Measurements from ENCODE around the gene IQCE.

Gene IQCE

GRCh38 chr7:2597273-2597640, 38.5 kb downstream of the IQCE start:
- H3K4me3 ChIP-seq (ENCODE audit: low read depth in 1 of 2, low read length in 1 of 2), result no peak overlapping the region
- no peaks in the 10 kb centered on the region for H3K27me3 ChIP-seq
- H3K36me3 ChIP-seq, result peaks cover 81% of the 10 kb centered on the region
- H3K9me3 ChIP-seq, result no peaks in the 10 kb centered on the region
- no peak overlapping the region for H3K27ac ChIP-seq
- no peaks in the 10 kb centered on the region for H3K4me1 ChIP-seq (ENCODE audit: control insufficient read depth in 1 of 2, insufficient read depth in 1 of 2, low read depth in 1 of 2, low read length in 1 of 2)
- no peak for TF ChIP-seq CTCF (IDR thresholded peaks at IDR 0.05)

GRCh38 chr7:2598154-2598823, 39.5 kb downstream of the IQCE start:
- Histone ChIP-seq H3K27ac (no peak overlapping the region), H3K27me3 (no peaks in the 10 kb centered on the region), H3K9me3 (no peaks in the 10 kb centered on the region), H3K4me3 (ENCODE audit: low read depth in 1 of 2, low read length in 1 of 2) (no peak overlapping the region), H3K36me3 (peaks cover 70% of the 10 kb centered on the region), H3K4me1 (ENCODE audit: control insufficient read depth in 1 of 2, insufficient read depth in 1 of 2, low read depth in 1 of 2, low read length in 1 of 2) (no peaks in the 10 kb centered on the region)
- no peak for TF ChIP-seq CTCF (IDR thresholded peaks at IDR 0.05)

GRCh38 chr7:2601065-2601464, 42.3 kb downstream of the IQCE start:
- no peaks in the 10 kb centered on the region for H3K4me1 ChIP-seq (ENCODE audit: control insufficient read depth in 1 of 2, insufficient read depth in 1 of 2, low read depth in 1 of 2, low read length in 1 of 2)
- H3K36me3 ChIP-seq, result peaks cover 44% of the 10 kb centered on the region
- no peaks in the 10 kb centered on the region for H3K9me3 ChIP-seq
- H3K27me3 ChIP-seq, result no peaks in the 10 kb centered on the region
- H3K27ac ChIP-seq, result no peak overlapping the region
- TF ChIP-seq CTCF (IDR thresholded peaks at IDR 0.05), result no peak
- no peak overlapping the region for H3K4me3 ChIP-seq (ENCODE audit: low read depth in 1 of 2, low read length in 1 of 2)

- TF ChIP-seq CTCF (IDR thresholded peaks at IDR 0.05), result no peak
- peaks cover 5% of the 10 kb centered on the region for H3K27me3 ChIP-seq
- H3K4me1 ChIP-seq (ENCODE audit: control insufficient read depth in 1 of 2, insufficient read depth in 1 of 2, low read depth in 1 of 2, low read length in 1 of 2), result peaks cover 0 to under 1% of the 10 kb centered on the region in 2 experiments
- H3K9me3 ChIP-seq, result no peaks in the 10 kb centered on the region
- H3K27ac ChIP-seq, result no peak overlapping the region
- peaks cover 44% of the 10 kb centered on the region for H3K36me3 ChIP-seq
- H3K4me3 ChIP-seq (ENCODE audit: low read depth in 1 of 2, low read length in 1 of 2), result no peak overlapping the region
These were observed 43.1 kb downstream of the IQCE start for GRCh38 chr7:2601907-2602306.

GRCh38 chr7:2602406-2603043, 43.7 kb downstream of the IQCE start:
- Histone ChIP-seq H3K4me3 (ENCODE audit: low read depth in 1 of 2, low read length in 1 of 2) (no peak overlapping the region), H3K36me3 (peaks cover 41% of the 10 kb centered on the region), H3K4me1 (ENCODE audit: control insufficient read depth in 1 of 2, insufficient read depth in 1 of 2, low read depth in 1 of 2, low read length in 1 of 2) (peaks cover under 1 to 7% of the 10 kb centered on the region in 2 experiments), H3K27me3 (peaks cover 7% of the 10 kb centered on the region), H3K27ac (no peak overlapping the region), H3K9me3 (no peaks in the 10 kb centered on the region)
- no peak for TF ChIP-seq CTCF (IDR thresholded peaks at IDR 0.05)
